GM03348 (cell line): ENCODE measurements around the gene KISS1R.
"Not testable (repeated sequence)": the region's sequence is repeated elsewhere in the genome, so short reads cannot be mapped to it uniquely, and the experiment has no call there.

Experiments
- DNase-seq: peaks from one replicate; pipeline ENCODE4 v3.0.0; 2012; ENCODE audit warnings: low spot score

KISS1R gene

DNA sequence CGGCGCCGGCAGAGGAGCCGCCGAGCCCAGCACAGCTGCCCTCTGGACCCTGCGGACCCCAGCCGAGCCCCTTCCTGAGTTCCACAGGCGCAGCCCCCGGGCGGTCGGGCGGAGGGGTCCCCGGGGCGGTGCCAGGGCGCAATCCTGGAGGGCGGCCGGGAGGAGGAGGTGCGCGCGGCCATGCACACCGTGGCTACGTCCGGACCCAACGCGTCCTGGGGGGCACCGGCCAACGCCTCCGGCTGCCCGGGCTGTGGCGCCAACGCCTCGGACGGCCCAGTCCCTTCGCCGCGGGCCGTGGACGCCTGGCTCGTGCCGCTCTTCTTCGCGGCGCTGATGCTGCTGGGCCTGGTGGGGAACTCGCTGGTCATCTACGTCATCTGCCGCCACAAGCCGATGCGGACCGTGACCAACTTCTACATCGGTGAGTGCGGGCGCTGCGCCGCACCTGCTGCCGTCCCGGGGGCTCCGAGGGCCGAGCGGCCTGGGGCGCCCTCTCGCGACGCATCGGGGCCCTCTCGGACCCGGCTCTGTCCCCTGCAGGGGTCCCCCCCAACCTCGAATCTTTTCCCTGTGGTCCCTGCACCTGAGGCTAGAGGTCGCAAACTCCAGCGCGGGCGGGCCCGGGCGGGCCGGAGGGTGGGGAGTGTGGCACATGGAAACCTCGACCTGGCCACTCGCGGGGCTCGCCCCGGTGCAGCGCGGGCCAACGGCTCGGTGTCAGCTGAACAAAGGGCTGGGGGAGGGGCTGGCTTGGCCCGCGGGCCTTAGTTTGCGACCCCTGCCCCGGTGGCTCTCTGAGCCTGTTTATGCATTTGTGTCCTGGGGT, at the start of gene KISS1R:
Gene KISS1R, plus strand, starts transcription at position 11 of the 829 bp plus-strand sequence. Its CDS starts 170 bp downstream, at position 181.
- DNase-seq = no peak

GRCh38 chr19:867855-868457, 49.2 kb upstream of the KISS1R start:
- DNase-seq = no peak

- no peak for DNase-seq
Observed at GRCh38 chr19:868458-869244, 48.5 kb upstream of the KISS1R start.

GRCh38 chr19:869245-870177, 47.6 kb upstream of the KISS1R start:
- peak; percentile 92 for DNase-seq

GRCh38 chr19:870314-870713, 46.8 kb upstream of the KISS1R start:
- no peak for DNase-seq

DNA sequence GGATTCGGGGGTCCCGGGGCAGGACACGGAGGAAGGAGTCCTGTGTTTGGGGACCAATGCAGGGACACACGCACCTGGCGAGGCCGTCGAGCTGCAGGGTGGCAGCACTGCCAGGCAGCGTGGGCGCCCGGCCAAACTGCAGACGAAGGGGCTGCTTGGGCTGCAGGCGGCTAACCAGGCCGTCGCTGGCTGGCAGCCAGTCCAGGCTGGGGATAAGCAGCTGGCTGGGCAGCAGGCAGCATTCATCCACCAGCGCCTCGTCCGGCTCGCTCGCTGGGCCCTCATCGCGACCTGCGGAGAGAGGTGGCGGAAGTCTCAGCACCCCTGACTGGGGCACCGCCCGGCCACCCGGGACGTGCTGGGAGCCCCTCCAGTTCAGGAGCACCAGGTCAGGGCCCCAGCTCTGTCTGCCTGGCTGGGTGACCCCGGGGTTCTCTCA, 46.2 kb upstream of the KISS1R start:
- DNase-seq = no peak

DNA sequence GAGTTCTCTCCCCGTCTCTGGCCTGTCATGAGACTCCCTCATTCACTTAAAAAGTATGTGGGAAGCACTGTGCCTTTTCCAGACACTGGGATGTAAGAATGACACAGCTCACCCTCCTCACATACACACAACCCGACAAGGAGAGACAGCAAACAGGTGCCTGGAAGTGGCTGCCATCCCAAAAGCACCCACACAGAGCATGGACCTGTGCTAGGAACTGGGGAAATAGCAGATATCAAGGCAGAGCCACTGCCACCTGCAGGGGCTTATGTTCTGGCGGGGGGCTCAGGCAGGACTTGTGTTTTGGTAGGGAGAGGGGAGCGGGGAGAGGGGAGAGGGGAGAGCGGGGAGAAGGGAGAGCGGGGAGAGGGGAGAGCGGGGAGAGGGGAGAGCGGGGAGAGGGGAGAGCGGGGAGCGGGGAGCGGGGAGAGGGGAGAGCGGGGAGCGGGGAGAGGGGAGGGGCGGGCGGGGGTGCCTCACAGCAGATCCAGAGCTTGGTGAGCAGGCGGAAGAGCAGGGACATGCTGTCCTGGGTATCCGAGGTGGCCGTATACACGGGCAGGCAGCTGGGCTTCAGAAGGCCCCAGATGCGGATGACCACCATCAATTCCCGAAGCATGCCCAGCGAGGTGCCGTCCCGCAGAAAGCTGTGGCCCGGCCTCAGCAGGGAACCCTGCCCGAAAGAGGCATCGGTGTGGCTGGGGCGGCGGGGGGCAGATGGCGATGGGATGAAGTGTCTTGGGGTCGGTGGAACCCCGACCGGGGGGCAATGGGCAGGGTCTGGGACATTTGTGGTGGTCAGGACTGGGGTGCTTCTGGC, 45.5 kb upstream of the KISS1R start:
- no peak for DNase-seq

- DNase-seq = peak; percentile 64
Observed at GRCh38 chr19:872266-872951, 44.7 kb upstream of the KISS1R start.

DNA sequence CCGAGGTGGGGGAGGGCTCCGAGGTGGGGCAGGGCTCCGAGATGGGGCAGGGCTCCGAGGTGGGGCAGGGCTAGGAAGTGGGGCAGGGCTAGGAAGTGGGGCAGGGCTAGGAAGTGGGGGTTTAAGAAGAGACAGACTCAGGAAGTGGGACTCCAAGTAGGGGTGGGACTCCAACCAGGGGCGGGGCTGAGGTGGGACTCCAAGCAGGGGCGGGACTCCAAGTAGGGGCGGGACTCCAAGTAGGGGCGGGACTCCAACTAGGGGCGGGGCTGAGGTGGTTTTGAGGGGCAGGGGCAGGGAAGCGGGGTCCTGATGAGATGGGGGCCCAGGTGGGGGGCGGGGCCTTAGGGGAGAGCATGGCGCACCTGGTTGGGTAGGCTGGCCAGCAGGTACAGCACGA, 44.0 kb upstream of the KISS1R start:
- DNase-seq = peak; percentile 56

GRCh38 chr19:873561-874041, 43.5 kb upstream of the KISS1R start:
- DNase-seq = no peak

- DNase-seq = no peak
Observed at GRCh38 chr19:875265-875879, 41.8 kb upstream of the KISS1R start.

DNA sequence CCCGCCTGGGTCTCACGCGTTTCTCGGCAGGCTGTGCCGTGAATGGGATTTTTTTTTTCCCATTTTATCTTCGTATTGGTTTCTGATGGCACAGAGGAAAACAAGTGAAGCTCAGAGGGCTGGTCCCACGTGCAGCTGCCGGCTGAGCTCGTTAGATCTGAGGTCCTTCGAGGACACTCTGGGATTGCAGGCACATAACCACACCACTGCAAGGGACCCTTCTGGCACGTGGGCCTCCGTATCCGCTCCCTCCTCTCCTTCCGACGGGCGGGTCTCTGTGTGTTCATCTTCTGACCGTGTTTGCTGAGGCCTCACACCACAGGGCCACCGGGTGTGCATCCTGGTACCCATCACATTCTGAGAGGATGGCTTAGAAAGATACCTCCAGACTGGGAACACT, 41.0 kb upstream of the KISS1R start:
- no peak for DNase-seq

DNA sequence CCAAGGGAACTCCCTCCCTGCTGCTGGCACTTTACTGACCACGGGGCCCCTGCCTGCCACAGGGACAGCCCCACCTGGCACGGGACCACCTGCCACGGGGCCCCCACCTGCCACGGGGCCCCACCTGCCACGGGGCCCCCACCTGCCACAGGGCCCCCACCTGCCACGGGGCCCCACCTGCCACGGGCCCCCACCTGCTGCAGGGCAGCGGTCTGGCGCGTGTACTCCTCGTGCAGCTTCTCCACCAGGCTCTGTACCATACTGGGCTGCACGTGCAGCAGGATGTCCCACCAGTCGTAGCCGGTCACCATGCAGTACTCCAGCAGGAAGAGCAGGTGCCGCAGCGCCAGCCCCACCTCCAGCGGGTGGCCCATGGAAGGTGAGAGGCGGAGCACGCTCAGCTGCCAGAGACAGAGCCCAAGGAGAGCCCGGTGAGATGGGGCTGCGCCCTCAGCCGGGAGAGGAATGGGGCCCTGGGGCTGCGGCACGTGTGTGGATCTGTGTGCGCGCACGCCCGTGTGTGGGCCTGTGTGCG, 40.3 kb upstream of the KISS1R start:
- no peak for DNase-seq

DNA sequence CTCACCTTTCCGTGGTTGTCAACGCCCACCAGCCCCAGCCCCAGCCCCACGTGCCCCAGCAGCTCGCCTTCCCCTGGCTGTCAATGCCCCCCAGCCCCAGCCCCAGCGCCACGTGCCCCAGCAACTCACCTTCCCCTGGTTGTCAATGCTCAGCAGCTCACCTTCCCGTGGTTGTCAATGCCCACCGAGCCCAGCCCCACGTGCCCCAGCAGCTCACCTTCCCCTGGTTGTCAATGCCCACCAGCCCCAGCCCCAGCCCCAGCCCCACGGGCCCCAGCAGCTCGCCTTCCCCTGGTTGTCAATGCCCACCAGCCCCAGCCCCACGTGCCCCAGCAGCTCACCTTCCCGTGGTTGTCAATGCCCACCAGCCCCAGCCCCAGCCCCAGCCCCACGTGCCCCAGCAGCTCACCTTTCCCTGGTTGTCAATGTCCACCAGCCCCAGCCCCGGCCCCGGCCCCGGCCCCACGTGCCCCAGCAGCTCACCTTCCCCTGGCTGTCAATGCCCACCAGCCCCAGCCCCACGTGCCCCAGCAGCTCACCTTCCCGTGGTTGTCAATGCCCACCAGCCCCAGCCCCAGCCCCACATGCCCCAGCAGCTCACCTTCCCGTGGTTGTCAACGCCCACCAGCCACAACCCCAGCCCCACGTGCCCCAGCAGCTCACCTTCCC, 39.0 kb upstream of the KISS1R start:
- not testable (repeated sequence) for DNase-seq

DNA sequence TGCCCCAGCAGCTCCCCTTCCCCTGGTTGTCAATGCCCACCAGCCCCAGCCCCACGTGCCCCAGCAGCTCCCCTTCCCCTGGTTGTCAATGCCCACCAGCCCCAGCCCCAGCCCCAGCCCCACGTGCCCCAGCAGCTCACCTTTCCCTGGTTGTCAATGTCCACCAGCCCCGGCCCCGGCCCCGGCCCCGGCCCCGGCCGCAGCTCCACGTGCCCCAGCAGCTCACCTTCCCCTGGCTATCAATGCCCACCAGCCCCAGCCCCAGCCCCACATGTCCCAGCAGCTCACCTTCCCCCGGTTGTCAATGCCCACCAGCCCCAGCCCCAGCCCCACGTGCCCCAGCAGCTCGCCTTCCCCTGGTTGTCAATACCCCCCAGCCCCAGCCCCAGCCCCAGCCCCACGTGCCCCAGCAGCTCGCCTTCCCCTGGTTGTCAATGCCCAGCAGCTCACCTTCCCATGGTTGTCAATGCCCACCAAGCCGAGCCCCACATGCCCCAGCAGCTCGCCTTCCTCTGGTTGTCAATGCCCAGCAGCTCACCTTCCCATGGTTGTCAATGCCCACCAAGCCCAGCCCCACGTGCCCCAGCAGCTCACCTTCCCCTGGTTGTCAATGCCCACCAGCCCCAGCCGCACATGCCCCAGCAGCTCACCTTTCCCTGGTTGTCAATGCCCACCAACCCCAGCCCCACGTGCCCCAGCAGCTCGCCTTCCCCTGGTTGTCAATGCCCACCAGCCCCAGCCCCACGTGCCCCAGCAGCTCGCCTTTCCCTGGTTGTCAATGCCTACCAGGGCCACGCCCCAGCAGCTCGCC, 38.2 kb upstream of the KISS1R start:
- DNase-seq = not testable (repeated sequence)

DNA sequence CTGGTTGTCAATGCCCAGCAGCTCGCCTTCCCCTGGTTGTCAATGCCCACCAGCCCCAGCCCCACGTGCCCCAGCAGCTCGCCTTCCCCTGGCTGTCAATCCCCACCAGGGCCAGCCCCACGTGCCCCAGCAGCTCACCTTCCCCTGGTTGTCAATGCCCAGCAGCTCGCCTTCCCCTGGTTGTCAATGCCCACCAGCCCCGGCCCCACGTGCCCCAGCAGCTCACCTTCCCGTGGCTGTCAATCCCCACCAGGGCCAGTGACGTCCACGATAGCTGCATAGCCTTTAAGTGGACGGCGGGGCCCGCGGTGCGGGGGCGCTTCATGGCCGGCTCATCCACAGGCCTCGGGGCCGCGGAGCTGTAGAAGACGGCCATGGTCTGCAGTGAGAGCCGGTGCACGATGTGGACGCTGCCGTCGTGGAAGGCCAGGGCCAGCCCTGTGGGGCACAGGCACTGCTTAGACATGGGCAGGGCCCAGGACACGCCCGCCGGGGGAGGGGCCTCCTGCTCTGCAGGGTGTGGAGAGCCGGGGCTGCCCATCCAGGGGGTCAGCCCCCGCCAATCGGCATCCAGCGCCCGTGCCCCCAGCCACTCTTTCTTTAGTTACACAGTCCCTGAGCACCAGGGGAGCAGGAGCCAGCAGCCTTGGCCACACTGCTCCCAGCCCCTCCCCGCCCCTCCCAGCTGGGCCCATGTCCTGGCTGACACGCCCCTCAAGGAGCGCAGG, 37.3 kb upstream of the KISS1R start:
- DNase-seq = no peak
